GM12878 (cell line): ENCODE data around the gene EIF1. TPM values are rescaled to one million over a fixed set of nuclear protein-coding genes. Genes with fewer than 3 reads are reported as not detected.

ENCODE experiments used
- ATF2 ChIP-seq: IDR thresholded peaks from 2 replicates; pipeline ENCODE4 v1.6.1; 2012; ENCODE audit warnings: low read length, inconsistent platforms
- HDAC6 ChIP-seq: fragments of 200-600 bp; sonication (generic); IDR thresholded peaks from one replicate; pipeline ENCODE4 v1.8.0; 2017; ENCODE audit warnings: antibody characterized with exemption; ENCODE audit not compliant: unreplicated experiment
- JUNB ChIP-seq: IDR thresholded peaks from 2 replicates; pipeline ENCODE4 v1.6.1; 2016; ENCODE audit warnings: antibody characterized with exemption, mild to moderate bottlenecking
- MTA2 ChIP-seq: fragments of 450-650 bp; IDR thresholded peaks from 2 replicates; pipeline ENCODE4 v1.6.1; 2016; ENCODE audit warnings: low read depth, mild to moderate bottlenecking, moderate library complexity
- MYC ChIP-seq: IDR thresholded peaks from 2 replicates; pipeline ENCODE4 v1.6.1; 2011; ENCODE audit warnings: mild to moderate bottlenecking, low read length, moderate library complexity, inconsistent platforms; ENCODE audit not compliant: insufficient read depth, insufficient replicate concordance, insufficient read length, severe bottlenecking
- POLR2AphosphoS5 ChIP-seq: IDR thresholded peaks from 2 replicates; pipeline ENCODE4 v1.6.1; 2011; ENCODE audit warnings: mild to moderate bottlenecking, low read length, inconsistent platforms
- RELB ChIP-seq: fragments of 450-650 bp; IDR thresholded peaks from 2 replicates; pipeline ENCODE4 v1.6.1; 2017; ENCODE audit warnings: low read depth, mild to moderate bottlenecking, moderate library complexity
- SPI1 ChIP-seq: IDR thresholded peaks from 2 replicates; pipeline ENCODE4 v1.6.1; 2011; ENCODE audit warnings: low read depth, mild to moderate bottlenecking, low read length, moderate library complexity, borderline replicate concordance; ENCODE audit not compliant: insufficient read depth
- SUZ12 ChIP-seq: fragments of 200-600 bp; sonication (generic); IDR thresholded peaks from one replicate; pipeline ENCODE4 v1.6.1; 2018; ENCODE audit warnings: antibody characterized with exemption, mild to moderate bottlenecking; ENCODE audit not compliant: unreplicated experiment
- polyA plus RNA-seq, 11 experiments: library from polyadenylated mRNA; depleted of rRNA in 4 of 11; unstranded in 6 of 11; stranded (reverse) in 5 of 11; fragments of >200 nt; fragmentation: Nextera tagmentation in 4 of 11; fragmentation: Illumina TruSeq in 1 of 11; extraction: Ambion mirVana in 4 of 11; extraction: Trizol in 1 of 11; gene quantifications; 1 replicate in 1 of 11; 2 replicates in 10 of 11; pipeline versions ENCODE4 v1.2.1 to v1.2.3, GENCODE V29; 2011 to 2016; ENCODE audit warnings: inconsistent platforms in 2 of 11, missing spikeins in 2 of 11, low read depth in 1 of 11
- total RNA-seq, 4 experiments: library from RNA; depleted of rRNA in 3 of 4; stranded (reverse); fragments of >200 nt in 3 of 4; fragmentation: Illumina TruSeq in 1 of 4; extraction: Trizol in 1 of 4; gene quantifications; 2 replicates each; pipeline versions ENCODE4 v1.2.1 to v1.2.3, GENCODE V29; 2013 to 2021

Gene EIF1
- total and polyA plus RNA-seq, 10 of the 15 experiments (the other 5 are each of a cell fraction or from before 2014, with no cell fraction given): 39.4 to 815 (median 480) TPM

- TF ChIP-seq SPI1 (no peak), MTA2 (peak; percentile 19; the same call in 1 of the 2 replicates), MYC (no peak), ATF2 (no peak), POLR2AphosphoS5 (no peak), SUZ12 (no peak), RELB (no peak), JUNB (no peak), HDAC6 (no peak)
Measured at GRCh38 chr17:41687828-41688640, 651 bp upstream of the EIF1 start (continued).
